Measurements from ENCODE around the gene PIK3R2.
"Not testable (repeated sequence)": the region's sequence is repeated elsewhere in the genome, so short reads cannot be mapped to it uniquely, and the experiment has no call there.

The PIK3R2 gene

DNA sequence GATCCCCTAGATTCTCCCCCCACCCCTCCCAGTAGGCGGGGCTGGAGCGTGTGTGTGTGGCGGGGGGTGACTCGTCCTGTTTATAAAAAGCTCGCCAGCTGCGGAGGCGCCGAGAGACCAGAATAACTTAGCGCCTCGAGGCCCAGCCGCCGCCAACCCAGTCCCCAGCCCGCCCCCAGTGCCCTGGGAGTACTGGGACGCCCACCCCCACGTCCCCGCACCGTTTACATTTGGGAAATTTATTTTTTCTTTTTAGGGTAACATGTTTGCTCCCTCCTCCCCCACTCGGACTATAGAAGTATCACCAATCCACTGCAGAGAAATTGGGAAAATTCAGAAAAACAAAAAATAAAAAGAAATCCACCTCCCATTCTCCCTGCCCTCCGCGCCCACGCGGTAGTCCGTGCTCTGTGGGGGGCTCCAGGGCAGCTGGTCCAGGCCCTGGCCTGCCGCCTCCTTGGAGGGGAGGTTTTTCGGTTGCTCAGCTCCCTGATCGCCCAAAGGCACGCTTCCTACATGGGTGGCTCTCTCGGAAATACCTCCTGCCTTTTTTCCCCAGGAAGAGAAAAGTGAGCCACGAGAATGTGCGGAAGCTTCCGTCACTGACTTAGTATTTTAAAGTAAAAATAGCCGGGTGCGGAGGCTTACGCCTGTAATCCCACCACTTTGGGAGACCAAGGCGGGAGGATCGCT lies 52.4 kb downstream of the PIK3R2 start:
- peak; percentile 57 to 86 for DNase-seq

DNA sequence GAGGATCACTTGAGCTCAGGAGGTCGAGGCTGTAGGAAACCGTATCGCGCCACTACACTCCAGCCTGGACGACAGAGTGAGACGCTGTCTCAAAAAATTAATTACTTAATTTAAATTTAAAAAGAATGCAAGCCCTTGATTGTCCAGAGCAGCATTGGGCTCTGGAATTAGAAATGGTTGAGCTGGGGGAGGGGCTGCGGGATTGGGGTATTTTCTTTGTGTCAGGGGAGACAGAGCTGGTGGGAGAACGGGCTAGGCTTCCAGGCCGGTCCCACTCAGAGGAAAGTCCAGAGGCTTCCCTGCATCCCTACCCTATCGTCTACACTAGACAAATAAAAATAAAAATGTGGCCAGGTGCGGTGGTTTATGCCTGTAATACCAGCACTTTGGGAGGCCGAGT lies 53.1 kb downstream of the PIK3R2 start:
- DNase-seq: no peak

DNA sequence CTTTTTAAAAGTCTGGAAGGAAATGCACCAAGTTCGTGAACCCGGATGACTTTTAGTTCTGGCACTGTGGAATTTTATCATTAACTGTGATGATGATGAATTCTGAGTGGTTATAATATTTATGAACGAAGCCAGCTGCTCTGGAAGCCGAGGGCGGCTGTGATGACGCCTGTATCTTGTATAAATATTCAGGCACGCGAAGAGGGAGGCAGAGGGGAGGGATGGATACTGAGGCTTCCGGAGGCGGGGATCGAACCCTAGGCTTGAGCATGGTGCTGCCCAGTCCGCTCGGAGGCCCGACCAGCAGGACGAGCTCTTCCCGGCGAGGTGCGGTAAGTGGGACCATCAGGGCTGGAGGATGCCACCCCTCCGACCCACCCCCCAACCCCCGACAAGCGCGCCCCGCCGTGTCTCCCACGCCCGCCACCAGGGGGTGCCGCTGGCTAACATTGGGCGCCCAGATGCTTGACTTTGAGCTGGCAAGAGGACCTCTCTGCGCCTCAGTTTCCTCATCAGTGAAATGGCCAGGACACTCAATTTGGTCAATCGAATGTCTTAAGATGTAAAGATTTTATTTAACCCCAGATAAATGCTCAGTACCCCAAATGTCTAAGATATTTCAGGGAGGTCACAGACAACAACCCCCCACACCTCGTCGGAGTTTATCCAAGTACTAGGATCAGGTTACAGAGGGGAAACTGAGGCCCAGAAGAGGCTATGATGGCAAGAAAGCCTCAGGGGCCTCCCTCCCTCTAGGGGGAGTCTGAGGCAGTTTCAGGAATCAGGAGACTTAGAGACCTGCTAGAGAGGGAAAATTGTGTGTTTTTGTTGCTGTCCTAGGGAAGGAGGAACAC lies 55.4 kb downstream of the PIK3R2 start:
- DNase-seq: peak; percentile 49

DNA sequence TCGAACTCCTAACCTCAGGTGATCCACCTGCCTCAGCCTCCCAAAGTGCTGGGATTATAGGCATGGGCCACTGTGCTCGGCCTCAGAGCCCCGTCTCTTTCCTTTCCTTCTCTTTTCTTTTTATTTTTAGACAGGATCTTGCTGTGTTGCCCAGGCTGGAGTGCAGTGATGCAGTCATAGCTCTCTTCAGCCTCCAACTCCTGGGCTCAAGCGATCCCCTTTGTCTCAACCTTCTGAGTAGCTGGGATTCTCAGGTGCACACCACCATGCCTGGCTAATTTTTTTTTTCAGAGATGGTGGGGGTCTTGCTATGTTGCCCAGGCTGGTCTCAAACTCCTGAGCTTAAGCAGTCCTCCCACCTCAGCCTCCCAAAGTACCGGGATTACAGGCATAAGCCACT lies 56.9 kb downstream of the PIK3R2 start:
- DNase-seq: not testable (repeated sequence)

DNA sequence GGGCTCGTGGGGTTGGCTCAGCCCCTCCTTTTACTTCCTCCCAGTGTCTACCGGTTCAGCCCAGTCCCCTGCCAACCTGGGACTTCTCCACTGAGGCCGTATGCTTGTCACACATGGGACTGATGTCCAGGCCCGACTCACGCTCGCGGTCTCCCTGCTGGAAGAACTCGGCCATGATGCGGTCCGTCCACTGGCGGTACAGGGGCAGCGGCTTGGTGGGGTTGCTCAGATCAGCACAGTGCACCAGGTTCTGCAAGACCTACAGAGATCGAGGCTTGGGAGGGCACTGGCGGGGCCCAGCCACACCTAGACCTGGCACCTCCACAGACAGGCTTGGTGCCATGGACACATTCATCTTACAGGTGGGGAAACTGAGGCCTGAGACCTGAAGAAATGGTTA lies 58.7 kb downstream of the PIK3R2 start:
- DNase-seq: no peak

DNA sequence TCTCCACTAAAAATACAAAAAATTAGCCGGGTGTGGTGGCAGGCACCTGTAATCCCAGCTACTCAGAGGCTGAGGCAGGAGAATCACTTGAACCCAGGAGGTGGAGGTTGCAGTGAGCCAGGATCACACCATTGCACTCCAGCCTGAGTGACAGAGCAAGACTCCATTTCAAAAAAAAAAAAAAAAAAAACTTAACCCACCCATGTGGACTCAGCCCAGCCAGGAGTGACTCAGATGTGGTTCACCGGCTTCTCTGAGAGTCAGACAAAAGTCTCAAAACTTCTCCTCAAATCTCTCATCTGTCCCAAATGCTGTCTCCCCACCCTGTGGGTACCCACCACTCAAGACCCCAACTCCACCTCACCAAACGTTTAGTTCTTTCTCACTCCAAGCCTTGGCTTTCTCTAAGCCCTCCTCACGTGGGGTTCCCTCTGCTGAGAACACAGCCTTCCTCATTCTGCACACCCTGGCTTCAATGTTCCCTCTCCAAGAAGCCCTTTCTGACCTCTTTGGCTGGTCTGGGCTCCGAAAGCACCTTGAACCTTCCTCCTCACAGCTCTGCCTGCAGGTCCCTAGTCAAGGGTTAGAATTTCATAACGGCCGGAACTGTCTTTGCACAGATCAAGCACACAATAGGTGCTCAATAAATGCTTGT lies 61.9 kb downstream of the PIK3R2 start:
- DNase-seq: no peak

DNA sequence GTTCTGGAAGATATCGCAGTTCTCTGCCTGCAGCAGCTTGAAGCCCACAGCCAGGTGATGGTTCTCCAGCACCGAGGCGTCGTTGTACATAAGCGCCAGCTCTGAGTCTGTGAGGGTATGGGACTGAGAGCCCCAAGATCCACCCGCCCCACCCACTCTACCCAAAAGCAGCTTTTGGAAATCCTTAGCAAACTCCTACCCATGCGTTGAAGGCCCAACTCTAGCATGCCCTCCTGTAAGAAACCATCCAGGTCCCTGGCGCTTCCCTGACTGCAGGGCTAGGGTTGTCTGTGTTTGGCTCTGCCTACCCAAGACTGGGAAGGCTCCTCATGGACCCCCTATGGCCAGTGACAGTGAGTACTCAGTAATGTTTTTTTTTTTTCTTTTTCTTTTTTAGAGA lies 63.8 kb downstream of the PIK3R2 start:
- no peak for DNase-seq

DNA sequence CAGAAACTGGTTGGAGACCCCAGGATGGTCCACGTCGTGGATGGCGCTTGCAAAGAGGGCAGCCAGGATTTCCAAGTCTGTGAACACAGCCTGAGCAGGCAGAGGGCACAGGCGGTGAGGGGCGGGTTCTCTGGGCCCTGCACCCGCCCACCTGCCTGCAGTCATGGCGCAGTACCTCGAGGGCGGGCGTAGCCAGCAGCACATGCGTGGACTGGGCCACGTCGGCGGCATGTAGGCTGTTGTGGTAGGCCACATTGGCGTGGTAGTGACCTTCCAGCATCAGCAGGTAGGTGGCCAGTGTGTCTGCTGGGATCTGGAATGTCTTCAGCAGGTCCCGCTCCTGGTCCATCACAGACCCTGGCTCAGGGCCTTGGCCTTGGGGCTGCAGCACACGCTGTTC lies 65.2 kb downstream of the PIK3R2 start:
- no peak for DNase-seq

DNA sequence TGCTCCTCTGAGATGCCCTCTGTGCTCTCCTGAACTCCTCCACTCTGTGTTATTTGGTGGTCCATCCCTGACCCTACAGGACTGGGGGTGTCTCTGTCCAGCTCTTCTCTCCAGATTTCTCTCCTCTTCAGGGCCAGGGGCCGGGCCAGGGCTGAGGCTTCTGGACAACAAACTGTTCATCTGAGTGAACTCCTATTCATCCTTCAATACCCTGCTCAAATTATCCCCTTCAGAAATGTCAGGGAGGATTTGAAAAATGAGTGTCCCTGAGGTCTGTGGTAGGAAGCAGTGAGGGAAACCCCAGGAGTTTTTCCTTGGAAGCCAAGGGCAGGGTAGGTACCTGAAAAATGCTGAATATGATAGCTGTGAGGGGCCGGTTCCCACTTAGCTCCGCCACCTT lies 65.6 kb downstream of the PIK3R2 start:
- DNase-seq: no peak
